Dendritic cell treated with granulocyte-macrophage colony-stimulating factor and Interleukin-4, amounts not matched to agents 40 ng/mL and 50 ng/mL, for 4 days (primary cell): ENCODE measurements around the gene TGM1.
"Not testable (repeated sequence)": the region's sequence is repeated elsewhere in the genome, so short reads cannot be mapped to it uniquely, and the experiment has no call there.

Experiments used
- H3K27ac Mint-ChIP-seq: one replicate; pipeline ENCODE4 v1.8.0; 2022; ENCODE audit warnings: mild to moderate bottlenecking, mixed read lengths
- H3K27me3 Mint-ChIP-seq: one replicate; pipeline ENCODE4 v1.8.0; 2022; ENCODE audit warnings: mild to moderate bottlenecking, mixed read lengths
- H3K36me3 Mint-ChIP-seq: one replicate; pipeline ENCODE4 v1.8.0; 2022; ENCODE audit warnings: low read depth, mixed read lengths
- H3K4me1 Mint-ChIP-seq: one replicate; pipeline ENCODE4 v1.8.0; 2022; ENCODE audit warnings: low read depth, mixed read lengths
- H3K4me3 Mint-ChIP-seq: one replicate; pipeline ENCODE4 v1.8.0; 2022; ENCODE audit warnings: mild to moderate bottlenecking, moderate library complexity, mixed read lengths
- H3K9me3 Mint-ChIP-seq: one replicate; pipeline ENCODE4 v1.8.0; 2022; ENCODE audit warnings: mixed read lengths
- intact Hi-C: fragments of 100-400 bp; cut with micrococcal nuclease; formaldehyde crosslinking; loops from one replicate; pipeline ENCODE4 v1.15.0; 2022

The TGM1 gene

GRCh38 chr14:24249230-24250021 is 13.6 kb downstream of the TGM1 start:
- Mint-ChIP-seq H3K9me3 (no peaks in the 10 kb centered on the region), H3K27ac (no peak overlapping the region), H3K4me1 (peaks cover 32% of the 10 kb centered on the region), H3K4me3 (no peak overlapping the region), H3K27me3 (no peaks in the 10 kb centered on the region), H3K36me3 (peaks cover 38% of the 10 kb centered on the region)
- intact Hi-C loops, result no loop called here

GRCh38 chr14:24247422-24247821 is 15.6 kb downstream of the TGM1 start:
- Mint-ChIP-seq H3K27ac (peak overlapping the region; percentile 13), H3K9me3 (no peaks in the 10 kb centered on the region), H3K4me1 (peaks cover 49% of the 10 kb centered on the region), H3K36me3 (peaks cover 27% of the 10 kb centered on the region), H3K4me3 (no peak overlapping the region), H3K27me3 (no peaks in the 10 kb centered on the region)
- intact Hi-C loops, result no loop called here

- no peak overlapping the region for H3K4me3 Mint-ChIP-seq
- intact Hi-C loops, result no loop called here
- H3K4me1 Mint-ChIP-seq, result peaks cover 53% of the 10 kb centered on the region
- no peak overlapping the region for H3K27ac Mint-ChIP-seq
- H3K27me3 Mint-ChIP-seq, result no peaks in the 10 kb centered on the region
- peaks cover 33% of the 10 kb centered on the region for H3K36me3 Mint-ChIP-seq
- H3K9me3 Mint-ChIP-seq, result no peaks in the 10 kb centered on the region
Measured at GRCh38 chr14:24246765-24247212, 16.2 kb downstream of the TGM1 start.

GRCh38 chr14:24245350-24245749 is 17.6 kb downstream of the TGM1 start:
- Mint-ChIP-seq H3K36me3 (peaks cover 42% of the 10 kb centered on the region), H3K4me1 (peaks cover 51% of the 10 kb centered on the region), H3K27ac (peak overlapping the region; percentile 56)
- H3K27me3 Mint-ChIP-seq, H3K9me3 Mint-ChIP-seq, intact Hi-C loops, H3K4me3 Mint-ChIP-seq: not testable (repeated sequence)

- intact Hi-C loops, result loop anchor here (1.0 to 2.0 kb wide), 3 partner anchors 27 to 187 kb away; partner anchors contain the start of gene RABGGTA
- Mint-ChIP-seq H3K36me3 (peaks cover 45% of the 10 kb centered on the region), H3K27ac (peak overlapping the region; percentile 100), H3K9me3 (no peaks in the 10 kb centered on the region), H3K4me3 (peak overlapping the region; percentile 93), H3K27me3 (no peaks in the 10 kb centered on the region), H3K4me1 (peaks cover 68% of the 10 kb centered on the region)
Measured at GRCh38 chr14:24243336-24243836, 19.6 kb downstream of the TGM1 start.

GRCh38 chr14:24241829-24242443 is 21.0 kb downstream of the TGM1 start:
- Mint-ChIP-seq H3K27ac (peak overlapping the region; percentile 100), H3K9me3 (no peaks in the 10 kb centered on the region), H3K36me3 (peaks cover 60% of the 10 kb centered on the region), H3K4me1 (peaks cover 75% of the 10 kb centered on the region), H3K4me3 (peak overlapping the region; percentile 93), H3K27me3 (no peaks in the 10 kb centered on the region)
- intact Hi-C loops, result loop anchor here (1.0 to 2.0 kb wide), 4 partner anchors 10 to 189 kb away; partner anchors contain the start of genes GMPR2, MDP1, NEDD8 and RABGGTA

- intact Hi-C loops, result no loop called here
- Mint-ChIP-seq H3K4me3 (peak overlapping the region; percentile 37), H3K9me3 (no peaks in the 10 kb centered on the region), H3K27me3 (no peaks in the 10 kb centered on the region), H3K4me1 (peaks cover 88% of the 10 kb centered on the region), H3K27ac (peak overlapping the region; percentile 37), H3K36me3 (peaks cover 76% of the 10 kb centered on the region)
Measured at GRCh38 chr14:24240110-24240918, 22.7 kb downstream of the TGM1 start.

- H3K27ac Mint-ChIP-seq, result no peak overlapping the region
- H3K27me3 Mint-ChIP-seq, result no peaks in the 10 kb centered on the region
- H3K9me3 Mint-ChIP-seq, result no peaks in the 10 kb centered on the region
- H3K4me1 Mint-ChIP-seq, result peaks cover 91% of the 10 kb centered on the region
- H3K36me3 Mint-ChIP-seq, result peaks cover 89% of the 10 kb centered on the region
- H3K4me3 Mint-ChIP-seq, result no peak overlapping the region
- intact Hi-C loops, result no loop called here
Measured at GRCh38 chr14:24238527-24239037, 24.4 kb downstream of the TGM1 start.

GRCh38 chr14:24238123-24238522 is 24.9 kb downstream of the TGM1 start:
- peaks cover 90% of the 10 kb centered on the region for H3K4me1 Mint-ChIP-seq
- H3K36me3 Mint-ChIP-seq, result peaks cover 89% of the 10 kb centered on the region
- intact Hi-C loops, result no loop called here
- H3K4me3 Mint-ChIP-seq, result no peak overlapping the region
- no peak overlapping the region for H3K27ac Mint-ChIP-seq
- no peaks in the 10 kb centered on the region for H3K9me3 Mint-ChIP-seq
- no peaks in the 10 kb centered on the region for H3K27me3 Mint-ChIP-seq

- H3K27me3 Mint-ChIP-seq, result no peaks in the 10 kb centered on the region
- intact Hi-C loops, result no loop called here
- H3K27ac Mint-ChIP-seq, result no peak overlapping the region
- H3K4me3 Mint-ChIP-seq, result no peak overlapping the region
- H3K36me3 Mint-ChIP-seq, result peaks cover 83% of the 10 kb centered on the region
- no peaks in the 10 kb centered on the region for H3K9me3 Mint-ChIP-seq
- H3K4me1 Mint-ChIP-seq, result peaks cover 85% of the 10 kb centered on the region
Measured at GRCh38 chr14:24237463-24237955, 25.5 kb downstream of the TGM1 start.

GRCh38 chr14:24236689-24237462 is 26.1 kb downstream of the TGM1 start:
- no peak overlapping the region for H3K27ac Mint-ChIP-seq
- peaks cover 82% of the 10 kb centered on the region for H3K4me1 Mint-ChIP-seq
- H3K9me3 Mint-ChIP-seq, result no peaks in the 10 kb centered on the region
- no peaks in the 10 kb centered on the region for H3K27me3 Mint-ChIP-seq
- intact Hi-C loops, result no loop called here
- H3K36me3 Mint-ChIP-seq, result peaks cover 82% of the 10 kb centered on the region
- no peak overlapping the region for H3K4me3 Mint-ChIP-seq

- intact Hi-C loops, result no loop called here
Measured at GRCh38 chr14:24235804-24236688, 26.9 kb downstream of the TGM1 start.

More at GRCh38 chr14:24235804-24236688, 26.9 kb downstream of the TGM1 start:
- no peaks in the 10 kb centered on the region for H3K27me3 Mint-ChIP-seq
- H3K4me1 Mint-ChIP-seq, result peaks cover 84% of the 10 kb centered on the region
- H3K4me3 Mint-ChIP-seq, result no peak overlapping the region
- peaks cover 81% of the 10 kb centered on the region for H3K36me3 Mint-ChIP-seq
- no peak overlapping the region for H3K27ac Mint-ChIP-seq
- no peaks in the 10 kb centered on the region for H3K9me3 Mint-ChIP-seq
